OCI-M2 (cell line): ENCODE data around the gene GIMD1.
"Not testable (repeated sequence)": the region's sequence is repeated elsewhere in the genome, so short reads cannot be mapped to it uniquely, and the experiment has no call there.

Experiments
- DNase-seq: peaks from one replicate; lab custom pipeline; 2025; ENCODE audit not compliant: unreplicated experiment; lab: John Stamatoyannopoulos, UW

GIMD1 gene

GRCh38 chr4:106353786-106354185 is 14.8 kb downstream of the GIMD1 start:
- no peak for DNase-seq

GRCh38 chr4:106351016-106351415 is 17.6 kb downstream of the GIMD1 start:
- DNase-seq: no peak

GRCh38 chr4:106347167-106347566 is 21.4 kb downstream of the GIMD1 start:
- no peak for DNase-seq

- DNase-seq: no peak
Observed at GRCh38 chr4:106344647-106344970, 24.0 kb downstream of the GIMD1 start.

GRCh38 chr4:106343865-106344646 is 24.5 kb downstream of the GIMD1 start:
- DNase-seq: no peak

- no peak for DNase-seq
Observed at GRCh38 chr4:106340774-106341173, 27.8 kb downstream of the GIMD1 start.

GRCh38 chr4:106339431-106339830 is 29.1 kb downstream of the GIMD1 start:
- no peak for DNase-seq

GRCh38 chr4:106338671-106339070 is 29.9 kb downstream of the GIMD1 start:
- DNase-seq: no peak

- DNase-seq: no peak
Observed at GRCh38 chr4:106337916-106338315, 30.7 kb downstream of the GIMD1 start.

GRCh38 chr4:106336618-106337017 is 32.0 kb downstream of the GIMD1 start:
- DNase-seq: no peak

GRCh38 chr4:106334741-106335470 is 33.7 kb downstream of the GIMD1 start:
- no peak for DNase-seq

GRCh38 chr4:106333186-106333585 is 35.4 kb downstream of the GIMD1 start:
- DNase-seq: no peak

- DNase-seq: no peak
Observed at GRCh38 chr4:106329041-106329618, 39.4 kb downstream of the GIMD1 start.

- no peak for DNase-seq
Observed at GRCh38 chr4:106325800-106326199, 42.8 kb downstream of the GIMD1 start.

- DNase-seq: no peak
Observed at GRCh38 chr4:106323119-106323518, 45.5 kb downstream of the GIMD1 start.

- not testable (repeated sequence) for DNase-seq
Observed at GRCh38 chr4:106321814-106322213, 46.8 kb downstream of the GIMD1 start.

GRCh38 chr4:106321168-106321567 is 47.4 kb downstream of the GIMD1 start:
- not testable (repeated sequence) for DNase-seq

- no peak for DNase-seq
Observed at GRCh38 chr4:106320235-106320634, 48.3 kb downstream of the GIMD1 start.

- DNase-seq: no peak
Observed at GRCh38 chr4:106318511-106318910, 50.1 kb downstream of the GIMD1 start.

- no peak for DNase-seq
Observed at GRCh38 chr4:106317815-106318214, 50.8 kb downstream of the GIMD1 start.

GRCh38 chr4:106316773-106317409 is 51.7 kb downstream of the GIMD1 start:
- peak; percentile 51 for DNase-seq
